Esophagus squamous epithelium (tissue), 4 donors: ENCODE measurements around the gene OR52B4.

ENCODE experiments used
- CTCF ChIP-seq, 6 experiments: fragments of 450-650 bp in 4 of 6; fragments of 200-600 bp in 2 of 6; sonication (generic) in 2 of 6; IDR thresholded peaks; one replicate each; pipeline ENCODE4 v1.5.1; 2016 to 2019; ENCODE audit warnings: antibody characterized with exemption in 6 of 6, mild to moderate bottlenecking in 4 of 6, moderate library complexity in 4 of 6
- POLR2A ChIP-seq, 4 donors: fragments of 450-650 bp; IDR thresholded peaks; one replicate each; pipeline ENCODE4 v1.6.1; 2017; ENCODE audit warnings: antibody characterized with exemption in 4 of 4, mild to moderate bottlenecking in 4 of 4, moderate library complexity in 3 of 4

- TF ChIP-seq CTCF (IDR thresholded peaks at IDR 0.05) (no peak), POLR2A (IDR thresholded peaks at IDR 0.05) (no peak)
Measured at GRCh38 chr11:4385978-4386740, 18.0 kb upstream of the OR52B4 start.
